HL-60 (cell line): ENCODE results near the gene SMIM24.

Experiments used
- DNase-seq, 2 experiments: peaks; one replicate each; pipeline ENCODE4 v3.0.0-alpha.2; 2010 to 2020; ENCODE audit warnings: low read depth in 1 of 2, low spot score in 1 of 2
- H3K27ac ChIP-seq: fragments of 250-450 bp; sonication (Bioruptor Pico); replicated peaks from 2 replicates; pipeline ENCODE4 v1.5.1; 2020; ENCODE audit warnings: mild to moderate bottlenecking, moderate library complexity
- H3K27me3 ChIP-seq: fragments of 250-450 bp; sonication (Bioruptor Pico); 2 replicates; pipeline ENCODE4 v1.5.1; 2021; ENCODE audit warnings: mild to moderate bottlenecking, moderate library complexity; ENCODE audit not compliant: insufficient read depth, poor library complexity, severe bottlenecking
- H3K4me3 ChIP-seq: replicated peaks from 2 replicates; pipeline ENCODE4 v1.5.1; 2011; ENCODE audit warnings: mild to moderate bottlenecking, control low read depth, low read length; ENCODE audit not compliant: insufficient read depth
- GABPA ChIP-seq: IDR thresholded peaks from 2 replicates; pipeline ENCODE4 v1.6.1; 2012; ENCODE audit warnings: low read depth
- POLR2AphosphoS5 ChIP-seq: IDR thresholded peaks from 2 replicates; pipeline ENCODE4 v1.6.1; 2012; ENCODE audit warnings: low read depth
- SPI1 ChIP-seq: IDR thresholded peaks from 2 replicates; pipeline ENCODE4 v1.6.1; 2012; ENCODE audit warnings: low read depth, mild to moderate bottlenecking, borderline replicate concordance
- TF ChIP-seq, protein P1 (sequence below): IDR thresholded peaks from one replicate; pipeline ENCODE4 v1.5.1; 2011; ENCODE audit warnings: low read length, control low read depth, inconsistent platforms; ENCODE audit not compliant: insufficient read depth
- TF ChIP-seq, protein P2 (sequence below): IDR thresholded peaks from 2 replicates; pipeline ENCODE4 v1.6.1; 2012; ENCODE audit warnings: low read depth; ENCODE audit not compliant: insufficient replicate concordance

Gene SMIM24

DNA sequence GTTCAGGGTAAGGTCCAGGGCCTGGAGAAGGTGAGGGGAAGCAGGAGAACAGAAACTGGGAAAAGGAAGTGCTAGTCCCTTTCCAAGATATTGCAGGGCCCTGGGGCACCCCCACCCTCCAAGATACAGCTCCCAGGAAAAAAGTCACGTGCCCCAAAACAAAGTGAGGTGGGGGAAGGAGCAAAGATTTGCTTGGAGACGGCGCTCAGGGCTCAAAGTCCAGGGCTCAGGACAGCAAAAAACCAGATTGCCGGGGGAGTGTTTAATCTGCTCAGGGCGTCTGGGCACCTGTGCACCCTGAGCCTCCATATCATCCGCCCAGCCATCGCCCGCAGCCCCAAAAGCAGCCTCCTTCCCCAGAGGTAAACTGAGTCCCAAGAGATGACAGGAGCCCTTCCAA lies 6.3 kb downstream of the SMIM24 start:
- Histone ChIP-seq H3K4me3 (no peak overlapping the region), H3K27me3 (no peaks in the 10 kb centered on the region), H3K27ac (no peak overlapping the region)
- TF ChIP-seq, protein P1, sequence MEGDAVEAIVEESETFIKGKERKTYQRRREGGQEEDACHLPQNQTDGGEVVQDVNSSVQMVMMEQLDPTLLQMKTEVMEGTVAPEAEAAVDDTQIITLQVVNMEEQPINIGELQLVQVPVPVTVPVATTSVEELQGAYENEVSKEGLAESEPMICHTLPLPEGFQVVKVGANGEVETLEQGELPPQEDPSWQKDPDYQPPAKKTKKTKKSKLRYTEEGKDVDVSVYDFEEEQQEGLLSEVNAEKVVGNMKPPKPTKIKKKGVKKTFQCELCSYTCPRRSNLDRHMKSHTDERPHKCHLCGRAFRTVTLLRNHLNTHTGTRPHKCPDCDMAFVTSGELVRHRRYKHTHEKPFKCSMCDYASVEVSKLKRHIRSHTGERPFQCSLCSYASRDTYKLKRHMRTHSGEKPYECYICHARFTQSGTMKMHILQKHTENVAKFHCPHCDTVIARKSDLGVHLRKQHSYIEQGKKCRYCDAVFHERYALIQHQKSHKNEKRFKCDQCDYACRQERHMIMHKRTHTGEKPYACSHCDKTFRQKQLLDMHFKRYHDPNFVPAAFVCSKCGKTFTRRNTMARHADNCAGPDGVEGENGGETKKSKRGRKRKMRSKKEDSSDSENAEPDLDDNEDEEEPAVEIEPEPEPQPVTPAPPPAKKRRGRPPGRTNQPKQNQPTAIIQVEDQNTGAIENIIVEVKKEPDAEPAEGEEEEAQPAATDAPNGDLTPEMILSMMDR: no peak
- TF ChIP-seq POLR2AphosphoS5: no peak
- no peak for TF ChIP-seq SPI1
- TF ChIP-seq, protein P2, sequence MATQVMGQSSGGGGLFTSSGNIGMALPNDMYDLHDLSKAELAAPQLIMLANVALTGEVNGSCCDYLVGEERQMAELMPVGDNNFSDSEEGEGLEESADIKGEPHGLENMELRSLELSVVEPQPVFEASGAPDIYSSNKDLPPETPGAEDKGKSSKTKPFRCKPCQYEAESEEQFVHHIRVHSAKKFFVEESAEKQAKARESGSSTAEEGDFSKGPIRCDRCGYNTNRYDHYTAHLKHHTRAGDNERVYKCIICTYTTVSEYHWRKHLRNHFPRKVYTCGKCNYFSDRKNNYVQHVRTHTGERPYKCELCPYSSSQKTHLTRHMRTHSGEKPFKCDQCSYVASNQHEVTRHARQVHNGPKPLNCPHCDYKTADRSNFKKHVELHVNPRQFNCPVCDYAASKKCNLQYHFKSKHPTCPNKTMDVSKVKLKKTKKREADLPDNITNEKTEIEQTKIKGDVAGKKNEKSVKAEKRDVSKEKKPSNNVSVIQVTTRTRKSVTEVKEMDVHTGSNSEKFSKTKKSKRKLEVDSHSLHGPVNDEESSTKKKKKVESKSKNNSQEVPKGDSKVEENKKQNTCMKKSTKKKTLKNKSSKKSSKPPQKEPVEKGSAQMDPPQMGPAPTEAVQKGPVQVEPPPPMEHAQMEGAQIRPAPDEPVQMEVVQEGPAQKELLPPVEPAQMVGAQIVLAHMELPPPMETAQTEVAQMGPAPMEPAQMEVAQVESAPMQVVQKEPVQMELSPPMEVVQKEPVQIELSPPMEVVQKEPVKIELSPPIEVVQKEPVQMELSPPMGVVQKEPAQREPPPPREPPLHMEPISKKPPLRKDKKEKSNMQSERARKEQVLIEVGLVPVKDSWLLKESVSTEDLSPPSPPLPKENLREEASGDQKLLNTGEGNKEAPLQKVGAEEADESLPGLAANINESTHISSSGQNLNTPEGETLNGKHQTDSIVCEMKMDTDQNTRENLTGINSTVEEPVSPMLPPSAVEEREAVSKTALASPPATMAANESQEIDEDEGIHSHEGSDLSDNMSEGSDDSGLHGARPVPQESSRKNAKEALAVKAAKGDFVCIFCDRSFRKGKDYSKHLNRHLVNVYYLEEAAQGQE: no peak
- no peak for TF ChIP-seq GABPA
- no peak for DNase-seq

DNA sequence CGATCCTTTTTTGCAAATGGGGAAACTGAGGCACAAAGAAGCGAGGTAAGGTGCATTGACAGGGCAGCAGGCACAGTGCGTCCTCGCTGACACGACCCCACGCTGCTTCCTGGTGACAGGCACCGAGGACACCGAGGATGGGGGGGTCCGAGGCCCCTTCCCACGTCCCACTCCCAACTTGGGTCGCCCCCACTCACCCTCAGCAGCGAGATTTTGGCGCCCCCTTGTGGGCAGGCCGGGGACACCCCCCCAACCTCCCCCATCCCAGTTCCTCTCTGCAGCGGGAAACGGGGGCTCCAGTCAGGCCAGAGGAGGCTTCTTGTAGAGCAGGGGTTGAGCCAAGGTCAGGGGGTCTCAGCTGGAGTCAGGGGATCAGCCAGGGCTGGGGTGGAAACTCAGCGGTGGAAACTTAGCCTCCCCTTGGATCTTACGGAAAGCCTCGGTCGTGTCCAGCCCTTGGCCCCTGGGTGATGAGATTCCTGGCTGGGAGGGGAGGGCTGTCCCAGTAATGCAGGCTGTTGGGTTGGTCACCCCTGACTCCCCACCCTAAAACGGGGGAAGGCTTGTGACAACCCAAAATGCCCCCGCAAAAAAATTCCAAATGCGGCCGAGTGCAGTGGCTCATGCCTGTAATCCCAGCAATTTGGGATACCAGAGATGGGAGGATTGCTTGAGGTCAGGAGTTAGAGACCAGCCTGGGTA lies 8.2 kb downstream of the SMIM24 start:
- DNase-seq: peak in 1 of 2 experiments; percentile 14
- no peak overlapping the region for H3K4me3 ChIP-seq
- peak; percentile 57; the same call in 1 of the 2 replicates for TF ChIP-seq SPI1
- TF ChIP-seq GABPA: no peak
- TF ChIP-seq POLR2AphosphoS5: no peak
- TF ChIP-seq, protein P1: peak; percentile 26
- TF ChIP-seq, protein P2: no peak
- H3K27me3 ChIP-seq: no peaks in the 10 kb centered on the region
- no peak overlapping the region for H3K27ac ChIP-seq

DNA sequence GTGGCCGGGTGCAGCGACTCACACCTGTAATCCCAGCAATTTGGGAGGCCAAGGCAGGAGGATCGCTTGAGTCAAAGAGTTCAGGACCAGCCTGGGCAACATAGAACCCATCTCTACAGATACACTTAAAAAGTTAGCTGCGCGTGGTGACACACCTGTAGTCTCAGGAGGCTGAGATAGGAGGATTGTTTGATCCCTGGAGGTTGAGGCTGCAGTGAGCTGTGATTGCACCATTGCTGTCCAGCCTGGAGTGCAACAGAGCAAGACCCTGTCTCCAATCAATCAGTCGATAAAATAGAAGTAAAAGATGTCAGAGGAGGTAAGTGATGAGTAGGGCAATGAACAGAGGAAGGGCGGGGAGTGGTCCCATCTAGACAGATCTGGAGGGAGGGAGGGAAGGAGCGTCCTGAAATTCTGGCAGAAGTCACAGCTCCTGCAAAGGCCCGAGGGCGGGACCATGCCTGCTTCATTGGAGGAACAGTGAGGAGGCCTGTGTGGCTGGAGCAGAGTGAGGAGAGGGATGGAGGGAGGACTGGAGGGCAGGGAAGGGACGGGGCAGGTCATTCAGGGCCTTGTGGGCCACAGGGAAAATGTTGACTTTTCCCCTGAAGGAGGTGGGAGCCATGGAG lies 9.7 kb downstream of the SMIM24 start:
- Histone ChIP-seq H3K27me3 (no peaks in the 10 kb centered on the region), H3K4me3 (no peak overlapping the region), H3K27ac (no peak overlapping the region)
- no peak for DNase-seq
- TF ChIP-seq SPI1 (no peak), GABPA (no peak), POLR2AphosphoS5 (no peak)
- TF ChIP-seq, protein P2: no peak
- TF ChIP-seq, protein P1: no peak
